Activated CD8-positive, alpha-beta T cell treated with anti-CD3 and anti-CD28 coated beads for 36 hours (primary cell): ENCODE measurements around the gene CAPN5. TPM values are rescaled to one million over a fixed set of nuclear protein-coding genes. Genes with fewer than 3 reads are reported as not detected.

Source experiments
- ATAC-seq: fragments of 200-7000 bp; cut with Tn5 transposase; one replicate; pipeline ENCODE4 v1.10.0; 2021; ENCODE audit warnings: mild to moderate bottlenecking, moderate library complexity
- CTCF ChIA-PET: fragments of 350-600 bp; sonication (Branson Sonifier 250); formaldehyde crosslinking; loops from one replicate; lab custom pipeline; 2021; ENCODE audit warnings: antibody characterized with exemption; lab: Charles Lee
- POLR2A ChIA-PET: fragments of 350-600 bp; sonication (Branson Sonifier 250); formaldehyde crosslinking; loops from one replicate; lab custom pipeline; 2021; ENCODE audit warnings: antibody characterized with exemption; lab: Charles Lee
- DNase-seq: peaks from one replicate; pipeline ENCODE4 v3.0.0-alpha.2; 2020
- H3K27ac Mint-ChIP-seq: one replicate; pipeline ENCODE4 v1.8.0; 2021; ENCODE audit warnings: mild to moderate bottlenecking, mixed read lengths
- H3K27me3 Mint-ChIP-seq: one replicate; pipeline ENCODE4 v1.8.0; 2021; ENCODE audit warnings: mixed read lengths
- H3K36me3 Mint-ChIP-seq: one replicate; pipeline ENCODE4 v1.8.0; 2021; ENCODE audit warnings: low read depth, mixed read lengths
- H3K4me1 Mint-ChIP-seq: one replicate; pipeline ENCODE4 v1.8.0; 2021; ENCODE audit warnings: low read depth, mixed read lengths
- H3K4me3 Mint-ChIP-seq: one replicate; pipeline ENCODE4 v1.8.0; 2021; ENCODE audit warnings: mild to moderate bottlenecking, moderate library complexity, mixed read lengths
- H3K9me3 Mint-ChIP-seq: one replicate; pipeline ENCODE4 v1.8.0; 2021; ENCODE audit warnings: mixed read lengths
- CTCF ChIP-seq: fragments of 200-600 bp; IDR thresholded peaks from one replicate; pipeline ENCODE4 v1.8.0; 2022; ENCODE audit warnings: antibody characterized with exemption, mild to moderate bottlenecking
- intact Hi-C: fragments of 100-400 bp; cut with micrococcal nuclease; formaldehyde crosslinking; loops from one replicate; pipeline ENCODE4 v1.10.0; 2022
- total RNA-seq, 2 experiments: library from RNA; stranded (reverse); gene quantifications; one replicate each; pipeline ENCODE4 v1.2.3, GENCODE V29; 2021

Gene CAPN5
- total RNA-seq, 2 experiments from 2014 or later: 1.6 to 2.2 TPM

- Mint-ChIP-seq H3K36me3 (no peaks in the 10 kb centered on the region), H3K9me3 (no peaks in the 10 kb centered on the region), H3K4me1 (peaks cover 10% of the 10 kb centered on the region), H3K4me3 (no peak overlapping the region), H3K27me3 (no peaks in the 10 kb centered on the region), H3K27ac (no peak overlapping the region)
- ATAC-seq: no peak
- no peak for DNase-seq
- ChIA-PET CTCF (no interaction called here), POLR2A (interaction anchor here (0.6 kb wide), 1 partner anchor 340 kb away, joined by 3 read pairs; no protein-coding TSS in a partner anchor)
- no peak for TF ChIP-seq CTCF
- intact Hi-C loops: no loop called here
Measured at GRCh38 chr11:77158041-77158695, 91.4 kb downstream of the CAPN5 start.

GRCh38 chr11:77159219-77159936 is 92.6 kb downstream of the CAPN5 start:
- no peak for ATAC-seq
- no peak overlapping the region for H3K27ac Mint-ChIP-seq
- intact Hi-C loops: no loop called here
- H3K4me3 Mint-ChIP-seq: no peak overlapping the region
- H3K36me3 Mint-ChIP-seq: no peaks in the 10 kb centered on the region
- H3K9me3 Mint-ChIP-seq: no peaks in the 10 kb centered on the region
- ChIA-PET POLR2A (no interaction called here), CTCF (interaction anchor here (0.6 kb wide), 1 partner anchor 32 kb away, joined by 3 read pairs; no protein-coding TSS in a partner anchor)
- DNase-seq: no peak
- H3K27me3 Mint-ChIP-seq: no peaks in the 10 kb centered on the region
- H3K4me1 Mint-ChIP-seq: peaks cover 2% of the 10 kb centered on the region
- TF ChIP-seq CTCF: no peak

GRCh38 chr11:77159937-77160495 is 93.2 kb downstream of the CAPN5 start:
- CTCF ChIA-PET: interaction anchor here (0.8 kb wide), 1 partner anchor 33 kb away, joined by 3 read pairs; no protein-coding TSS in a partner anchor

GRCh38 chr11:77163271-77163670 is 96.5 kb downstream of the CAPN5 start:
- Mint-ChIP-seq H3K27ac (no peak overlapping the region), H3K27me3 (no peaks in the 10 kb centered on the region), H3K4me3 (no peak overlapping the region), H3K9me3 (no peaks in the 10 kb centered on the region), H3K4me1 (no peaks in the 10 kb centered on the region), H3K36me3 (no peaks in the 10 kb centered on the region)
- CTCF ChIA-PET: interaction anchor here (1.8 kb wide), 1 partner anchor 36 kb away, joined by 7 read pairs; no protein-coding TSS in a partner anchor
- ATAC-seq (no peak), DNase-seq (no peak)
- TF ChIP-seq CTCF: no peak
- intact Hi-C loops: no loop called here
- POLR2A ChIA-PET: no interaction called here

More at GRCh38 chr11:77159937-77160495, 93.2 kb downstream of the CAPN5 start:
- no peak for ATAC-seq
- Mint-ChIP-seq H3K27ac (no peak overlapping the region), H3K4me1 (no peaks in the 10 kb centered on the region), H3K4me3 (no peak overlapping the region), H3K27me3 (no peaks in the 10 kb centered on the region), H3K9me3 (no peaks in the 10 kb centered on the region), H3K36me3 (no peaks in the 10 kb centered on the region)
- POLR2A ChIA-PET: no interaction called here
- intact Hi-C loops: no loop called here
- no peak for TF ChIP-seq CTCF
- DNase-seq: no peak
